GM12874 (cell line): ENCODE measurements around the gene ATXN1.

Source experiments
- CTCF ChIP-seq: IDR thresholded peaks from 2 replicates; pipeline ENCODE4 v1.5.1; 2011; ENCODE audit warnings: low read depth, mild to moderate bottlenecking, control low read depth, low read length, moderate library complexity; ENCODE audit not compliant: insufficient read depth

Gene ATXN1

DNA sequence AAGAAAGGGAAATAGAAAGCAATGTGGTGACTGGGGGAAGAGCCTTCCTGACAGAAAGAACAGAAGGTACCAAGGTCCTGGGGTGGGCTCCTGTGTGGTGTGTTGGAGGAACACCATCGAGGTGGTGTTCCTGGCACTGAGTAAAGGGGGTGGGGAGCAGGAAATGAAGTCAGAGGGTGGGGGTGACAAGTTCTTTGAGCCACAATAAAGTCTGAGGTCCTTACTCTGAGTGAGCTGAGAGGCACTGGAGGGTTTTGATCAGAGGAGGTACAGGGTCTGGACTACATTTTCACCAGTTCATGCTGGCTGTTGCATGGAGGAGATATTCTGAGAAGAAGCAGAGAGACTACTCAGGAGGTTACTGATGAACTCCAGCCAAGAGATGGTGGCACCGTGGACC is 324.7 kb downstream of the ATXN1 start:
- TF ChIP-seq CTCF: no peak

DNA sequence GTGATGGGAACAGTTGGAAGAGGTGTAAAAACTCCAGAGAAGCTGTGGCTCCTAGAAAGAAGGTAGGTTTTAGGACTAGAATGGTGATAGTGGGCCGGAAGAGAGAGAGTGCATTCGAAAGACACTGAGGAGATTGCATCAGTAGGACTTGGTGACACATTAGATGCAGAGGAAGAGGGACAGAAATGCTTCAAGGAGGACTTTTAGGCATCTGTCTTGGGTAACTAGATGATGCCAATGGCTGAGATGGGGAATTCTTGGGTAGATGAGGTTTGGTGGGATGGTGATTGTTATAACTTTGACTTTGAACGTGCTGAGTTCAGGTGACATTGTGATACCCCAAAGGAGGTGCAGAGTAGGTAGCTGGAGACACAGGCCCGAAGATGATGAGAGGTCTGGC is 326.4 kb downstream of the ATXN1 start:
- TF ChIP-seq CTCF: no peak

DNA sequence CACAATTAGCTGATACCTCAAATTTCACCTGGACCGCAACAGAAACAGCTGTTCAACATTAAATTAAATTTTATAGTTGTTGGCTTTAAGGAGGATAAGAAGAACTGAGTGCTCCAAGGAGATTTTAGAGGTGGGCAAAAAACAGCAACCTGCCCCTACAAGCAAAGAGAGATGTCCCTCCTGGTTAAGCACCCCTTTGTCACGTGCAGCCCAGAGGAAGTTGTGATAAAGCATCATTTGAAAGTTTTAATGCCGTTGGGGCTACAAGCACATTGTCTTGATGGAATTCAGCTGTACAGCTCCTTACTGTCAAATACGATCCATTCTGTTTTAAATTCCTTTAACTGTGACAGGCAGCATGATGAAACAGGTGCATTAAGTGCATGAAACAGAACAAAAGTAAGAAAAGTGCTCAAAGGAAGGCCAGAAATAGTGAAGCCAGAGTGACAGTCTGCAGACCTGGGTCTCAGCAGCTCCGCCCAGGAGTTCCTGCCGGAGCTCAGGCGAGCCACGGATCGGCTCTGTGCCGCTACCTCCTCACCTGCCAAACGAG is 327.8 kb downstream of the ATXN1 start:
- no peak for TF ChIP-seq CTCF

DNA sequence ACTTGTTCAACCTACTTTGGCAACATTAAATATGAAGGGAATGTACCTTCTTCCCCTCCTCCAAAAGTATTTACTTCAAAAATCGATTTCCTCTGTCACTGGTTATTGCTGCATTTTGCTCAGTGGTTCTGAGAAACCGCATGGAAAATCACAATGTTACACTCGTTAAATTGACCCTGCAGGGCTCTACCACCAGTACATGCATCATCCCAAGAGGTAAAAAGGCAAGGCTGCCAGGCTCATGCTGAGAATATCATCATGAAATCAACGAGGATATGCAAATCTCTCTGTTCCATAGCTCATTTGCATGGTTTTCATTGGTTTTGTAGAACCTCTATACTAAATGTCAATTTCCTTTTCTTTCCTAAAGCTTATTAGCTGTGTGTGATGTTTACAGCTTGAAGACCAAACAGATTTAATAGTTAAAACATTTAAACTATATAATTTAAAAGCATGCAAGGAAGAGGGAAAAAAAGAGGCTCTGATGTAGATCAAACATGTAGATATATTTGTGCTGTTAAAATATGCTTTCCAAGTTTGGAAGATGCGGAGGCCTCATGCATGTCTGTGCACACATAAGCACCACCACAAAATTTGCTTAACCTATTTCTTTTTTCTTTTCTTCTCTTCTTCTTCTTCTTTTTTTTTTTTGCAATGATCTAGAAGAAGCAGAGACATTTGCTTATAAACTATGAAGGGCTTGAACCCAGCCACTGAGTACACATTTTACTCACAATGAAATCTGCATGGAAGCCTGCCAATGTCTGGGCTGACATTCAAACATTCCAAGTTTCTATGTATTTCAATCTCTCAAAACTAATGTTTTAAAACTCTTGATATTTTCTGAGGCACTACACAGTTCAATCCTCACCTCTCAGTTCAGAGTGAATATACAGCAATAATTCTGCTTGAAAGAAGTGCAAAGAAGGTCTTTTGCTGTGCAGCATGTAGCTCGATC is 328.9 kb downstream of the ATXN1 start:
- no peak for TF ChIP-seq CTCF

- no peak for TF ChIP-seq CTCF
Measured at GRCh38 chr6:16431106-16431505, 330.2 kb downstream of the ATXN1 start.

DNA sequence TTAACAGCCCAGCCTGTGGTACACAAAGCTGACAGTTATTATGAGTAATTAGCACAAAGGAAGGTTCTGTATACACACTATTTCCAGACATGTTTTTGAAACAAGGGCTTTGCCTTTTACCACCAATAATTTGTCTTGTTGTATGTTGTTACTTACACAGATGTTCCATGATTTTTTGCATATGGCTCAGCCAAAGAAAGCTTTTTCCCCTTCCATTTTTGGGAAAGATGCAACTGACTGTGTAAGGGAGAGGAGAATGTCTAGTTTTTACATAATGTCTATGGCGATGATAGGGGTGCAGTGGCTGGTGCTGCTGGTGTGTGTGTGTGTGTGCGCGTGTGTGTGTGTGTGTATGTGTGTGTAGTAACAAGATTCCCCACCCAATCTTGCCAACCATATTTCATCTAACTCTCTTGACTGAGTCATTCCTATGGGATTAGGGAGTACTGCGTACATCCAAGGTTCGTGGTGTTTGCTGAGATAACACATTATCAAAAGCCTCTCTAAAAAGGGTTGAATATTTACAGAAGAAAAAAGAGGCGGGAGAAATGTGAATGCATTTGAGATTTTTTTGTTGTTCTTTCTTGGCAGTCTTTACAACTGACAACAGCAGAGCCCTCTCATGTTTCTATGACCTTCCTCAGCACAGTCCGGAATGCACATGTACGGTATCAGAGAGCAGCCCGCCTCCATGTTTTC is 330.7 kb downstream of the ATXN1 start:
- TF ChIP-seq CTCF: no peak

GRCh38 chr6:16429669-16430068 is 331.6 kb downstream of the ATXN1 start:
- no peak for TF ChIP-seq CTCF
